SK-N-SH treated with all-trans-retinoic acid at 6 μM for 48 hours (cell line): ENCODE measurements around the gene CTNNBL1.

Experiments used
- ARNTL ChIP-seq: fragments of 450-650 bp; formaldehyde crosslinking; IDR thresholded peaks from 2 replicates; pipeline ENCODE4 v1.5.0; 2020; ENCODE audit warnings: low read depth, mild to moderate bottlenecking, moderate library complexity, borderline replicate concordance
- CREB5 ChIP-seq: fragments of 250-450 bp; sonication (Bioruptor Pico); IDR thresholded peaks from 2 replicates; pipeline ENCODE4 v1.5.1; 2020; ENCODE audit warnings: low read depth, mild to moderate bottlenecking, moderate library complexity
- CSRNP3 ChIP-seq: fragments of 250-450 bp; sonication (Bioruptor Pico); IDR thresholded peaks from 2 replicates; pipeline ENCODE4 v1.5.1; 2021; ENCODE audit warnings: mild to moderate bottlenecking, moderate library complexity
- PATZ1 ChIP-seq: fragments of 250-450 bp; sonication (Bioruptor Pico); IDR thresholded peaks from 2 replicates; pipeline ENCODE4 v1.8.0; 2020; ENCODE audit warnings: mild to moderate bottlenecking, moderate library complexity, borderline replicate concordance
- PPARA ChIP-seq: fragments of 250-450 bp; sonication (Bioruptor Pico); IDR thresholded peaks from 2 replicates; pipeline ENCODE4 v1.5.0; 2020; ENCODE audit warnings: mild to moderate bottlenecking, borderline replicate concordance
- RARB ChIP-seq: fragments of 250-450 bp; sonication (Bioruptor Pico); IDR thresholded peaks from 2 replicates; pipeline ENCODE4 v1.8.0; 2021; ENCODE audit warnings: mild to moderate bottlenecking, moderate library complexity
- SNAI2 ChIP-seq: fragments of 250-450 bp; sonication (Bioruptor Pico); IDR thresholded peaks from 2 replicates; pipeline ENCODE4 v1.5.0; 2020; ENCODE audit warnings: mild to moderate bottlenecking, moderate library complexity
- TOX ChIP-seq: fragments of 250-450 bp; sonication (Bioruptor Pico); IDR thresholded peaks from 2 replicates; pipeline ENCODE4 v1.8.0; 2021; ENCODE audit warnings: mild to moderate bottlenecking, moderate library complexity, borderline replicate concordance
- TSHZ2 ChIP-seq: fragments of 250-450 bp; sonication (Bioruptor Pico); IDR thresholded peaks from 2 replicates; pipeline ENCODE4 v1.5.0; 2020; ENCODE audit warnings: mild to moderate bottlenecking, moderate library complexity
- ZC3H10 ChIP-seq: fragments of 250-450 bp; sonication (Bioruptor Pico); IDR thresholded peaks from 2 replicates; pipeline ENCODE4 v1.5.1; 2021; ENCODE audit warnings: mild to moderate bottlenecking, moderate library complexity
- ZFP3 ChIP-seq: fragments of 250-450 bp; sonication (Bioruptor Pico); IDR thresholded peaks from 2 replicates; pipeline ENCODE4 v1.5.0; 2020; ENCODE audit warnings: mild to moderate bottlenecking, moderate library complexity
- ZFP30 ChIP-seq: fragments of 450-650 bp; formaldehyde crosslinking; IDR thresholded peaks from 2 replicates; pipeline ENCODE4 v1.5.0; 2022; ENCODE audit warnings: mild to moderate bottlenecking, moderate library complexity
- ZNF565 ChIP-seq: fragments of 450-650 bp; formaldehyde crosslinking; conservative IDR thresholded peaks from 2 replicates; pipeline ENCODE4 v1.5.0; 2020; ENCODE audit warnings: low read depth, mild to moderate bottlenecking, moderate library complexity

GRCh38 chr20:37915434-37915787, 221.6 kb downstream of the CTNNBL1 start:
- TF ChIP-seq TSHZ2 (CRISPR knock-in tag): no peak
- TF ChIP-seq RARB (CRISPR knock-in tag): no peak
- TF ChIP-seq ZNF565 (CRISPR knock-in tag): no peak
- no peak for TF ChIP-seq PATZ1
- TF ChIP-seq SNAI2 (CRISPR knock-in tag): no peak
- no peak for TF ChIP-seq PPARA (CRISPR knock-in tag)
- no peak for TF ChIP-seq TOX
- TF ChIP-seq ZFP3 (CRISPR knock-in tag): no peak
- no peak for TF ChIP-seq ARNTL (CRISPR knock-in tag)
- no peak for TF ChIP-seq CREB5
- TF ChIP-seq ZFP30 (CRISPR knock-in tag): no peak
- TF ChIP-seq CSRNP3 (CRISPR knock-in tag): no peak
- no peak for TF ChIP-seq ZC3H10
